Fibroblast of the aortic adventitia (primary cell): ENCODE results near the gene PTPRC. TPM values are rescaled to one million over a fixed set of nuclear protein-coding genes. Genes with fewer than 3 reads are reported as not detected.
A peak's percentile ranks its signal among the peaks of the same experiment; 100 is the strongest.
"Not testable (repeated sequence)": the region's sequence is repeated elsewhere in the genome, so short reads cannot be mapped to it uniquely, and the experiment has no call there.

Source experiments
- DNase-seq: peaks from one replicate; pipeline ENCODE4 v3.0.0-alpha.2; 2010; ENCODE audit warnings: low read depth
- H3K4me3 ChIP-seq: 2 replicates; pipeline ENCODE4 v1.5.1; 2011; ENCODE audit warnings: low read depth, mild to moderate bottlenecking, control low read depth, low read length, moderate library complexity
- CTCF ChIP-seq: IDR thresholded peaks from 2 replicates; pipeline ENCODE4 v1.5.1; 2011; ENCODE audit warnings: mild to moderate bottlenecking, low read length, control low read depth, inconsistent platforms; ENCODE audit not compliant: insufficient read depth
- total RNA-seq: library from RNA; depleted of rRNA; stranded (reverse); fragments of >200 nt; gene quantifications from 2 replicates; pipeline ENCODE4 v1.2.3, GENCODE V29; 2012; ENCODE audit warnings: low replicate concordance

The PTPRC gene
- total RNA-seq, 1 donor, result 0.09 TPM

GRCh38 chr1:198600906-198601305, 37.9 kb upstream of the PTPRC start:
- DNase-seq, result no peak
- H3K4me3 ChIP-seq, result no peak overlapping the region
- no peak for TF ChIP-seq CTCF

GRCh38 chr1:198601310-198601709, 37.5 kb upstream of the PTPRC start:
- DNase-seq, H3K4me3 ChIP-seq: not testable (repeated sequence)

GRCh38 chr1:198601936-198602889, 36.6 kb upstream of the PTPRC start:
- peak; percentile 52 for DNase-seq
- no peak overlapping the region for H3K4me3 ChIP-seq
- no peak for TF ChIP-seq CTCF

- DNase-seq, result no peak
- no peak overlapping the region for H3K4me3 ChIP-seq
- TF ChIP-seq CTCF, result no peak
Measured at GRCh38 chr1:198604975-198605374, 33.9 kb upstream of the PTPRC start.

GRCh38 chr1:198605406-198605805, 33.4 kb upstream of the PTPRC start:
- H3K4me3 ChIP-seq, result no peak overlapping the region
- no peak for TF ChIP-seq CTCF
- DNase-seq, result no peak

- no peak for TF ChIP-seq CTCF
- DNase-seq, result no peak
Measured at GRCh38 chr1:198606020-198606438, 32.8 kb upstream of the PTPRC start.

GRCh38 chr1:198607714-198608113, 31.1 kb upstream of the PTPRC start:
- no peak for DNase-seq
- TF ChIP-seq CTCF, result no peak
- H3K4me3 ChIP-seq, result no peak overlapping the region

More at GRCh38 chr1:198606020-198606438, 32.8 kb upstream of the PTPRC start:
- H3K4me3 ChIP-seq, result no peak overlapping the region
